K562 (cell line): ENCODE measurements around the gene GPR108. TPM values are rescaled to one million over a fixed set of nuclear protein-coding genes. Genes with fewer than 3 reads are reported as not detected.

Source experiments
- BCLAF1 ChIP-seq, 2 experiments: fragments of 450-650 bp in 1 of 2; IDR thresholded peaks; 2 replicates each; pipeline ENCODE4 v1.6.1; 2011 to 2017; ENCODE audit warnings: low read depth in 2 of 2, antibody characterized with exemption in 1 of 2, borderline replicate concordance in 1 of 2, low read length in 1 of 2, mild to moderate bottlenecking in 1 of 2, mixed read lengths in 1 of 2; ENCODE audit not compliant: control insufficient read depth in 1 of 2
- CAMTA2 ChIP-seq: fragments of 250-450 bp; sonication (Bioruptor Pico); conservative IDR thresholded peaks from 2 replicates; pipeline ENCODE4 v1.5.1; 2022
- CEBPG ChIP-seq, 3 experiments: fragments of 200-800 bp in 1 of 3; sonication (Bioruptor generic) in 1 of 3; sonication (generic) in 1 of 3; formaldehyde crosslinking in 1 of 3; IDR thresholded peaks in 2 of 3; conservative IDR thresholded peaks in 1 of 3; 2 replicates each; pipeline versions ENCODE4 v1.6.1 to v1.8.0; 2016 to 2022; ENCODE audit warnings: missing compliant biosample characterization in 2 of 3, missing genetic modification characterization in 2 of 3, mild to moderate bottlenecking in 1 of 3, missing genetic modification reagents in 1 of 3
- CTCF ChIP-seq, 3 experiments: IDR thresholded peaks in 2 of 3; conservative IDR thresholded peaks in 1 of 3; 2 replicates each; pipeline ENCODE4 v1.5.1; 2011 to 2012; ENCODE audit warnings: low read length in 3 of 3, mild to moderate bottlenecking in 3 of 3, control low read depth in 2 of 3, improper control_type of control experiment in 1 of 3, inconsistent platforms in 1 of 3, low read depth in 1 of 3, mixed read lengths in 1 of 3, moderate library complexity in 1 of 3; ENCODE audit not compliant: insufficient read depth in 2 of 3
- EGR1 ChIP-seq: fragments of 450-650 bp; conservative IDR thresholded peaks from 2 replicates; pipeline ENCODE4 v1.6.1; 2017; ENCODE audit warnings: mild to moderate bottlenecking
- ETV1 ChIP-seq: fragments of 450-650 bp; conservative IDR thresholded peaks from 2 replicates; pipeline ENCODE4 v1.6.1; 2016; ENCODE audit warnings: missing genetic modification characterization, control low read depth, low read depth, missing compliant biosample characterization
- HMGN3 ChIP-seq: IDR thresholded peaks from 2 replicates; pipeline ENCODE4 v1.6.1; 2011; ENCODE audit warnings: borderline replicate concordance, low read depth, mild to moderate bottlenecking, mixed read lengths, low read length; ENCODE audit not compliant: insufficient read length; ENCODE audit errors: extremely low read depth
- IRF2 ChIP-seq: sonication (generic); formaldehyde crosslinking; IDR thresholded peaks from 2 replicates; pipeline ENCODE4 v1.8.1; 2022; ENCODE audit warnings: mild to moderate bottlenecking, missing genetic modification reagents
- MBD2 ChIP-seq: sonication (generic); IDR thresholded peaks from 2 replicates; pipeline ENCODE4 v1.6.1; 2016; ENCODE audit warnings: low read depth, borderline replicate concordance
- MTA3 ChIP-seq: fragments of 450-650 bp; formaldehyde crosslinking; IDR thresholded peaks from 2 replicates; pipeline ENCODE4 v1.6.1; 2017; ENCODE audit warnings: mild to moderate bottlenecking, borderline replicate concordance
- NCOA1 ChIP-seq: fragments of 450-650 bp; IDR thresholded peaks from 2 replicates; pipeline ENCODE4 v1.6.1; 2016; ENCODE audit warnings: low read depth
- RBM14 ChIP-seq: fragments of 200-400 bp; formaldehyde crosslinking; IDR thresholded peaks from 2 replicates; pipeline ENCODE4 v1.6.1; 2018; ENCODE audit warnings: low read depth, mild to moderate bottlenecking, low read length, moderate library complexity, borderline replicate concordance; ENCODE audit not compliant: insufficient read depth
- RBM39 ChIP-seq: fragments of 200-400 bp; formaldehyde crosslinking; optimal IDR thresholded peaks from 2 replicates; pipeline ENCODE3; 2018; ENCODE audit warnings: low read depth, low read length
- RFX5 ChIP-seq: IDR thresholded peaks from 2 replicates; pipeline ENCODE4 v1.6.1; 2011; ENCODE audit warnings: low read depth, mild to moderate bottlenecking, improper control_type of control experiment, low read length
- ZBTB12 ChIP-seq: fragments of 250-450 bp; sonication (Bioruptor Pico); IDR thresholded peaks from 2 replicates; pipeline ENCODE4 v1.4.0; 2020
- ZBTB9 ChIP-seq: fragments of 450-650 bp; formaldehyde crosslinking; IDR thresholded peaks from 2 replicates; pipeline ENCODE4 v1.4.0; 2020; ENCODE audit warnings: mild to moderate bottlenecking, moderate library complexity
- ZFPM2 ChIP-seq: fragments of 250-450 bp; sonication (Bioruptor Pico); IDR thresholded peaks from 2 replicates; pipeline ENCODE4 v1.5.1; 2022; ENCODE audit warnings: mild to moderate bottlenecking
- ZNF224 ChIP-seq: sonication (generic); formaldehyde crosslinking; IDR thresholded peaks from 2 replicates; pipeline ENCODE4 v1.8.0; 2022; ENCODE audit warnings: mild to moderate bottlenecking, missing genetic modification reagents
- ZNF785 ChIP-seq: fragments of 250-450 bp; sonication (Bioruptor Pico); IDR thresholded peaks from 2 replicates; pipeline ENCODE4 v1.4.0; 2020; ENCODE audit warnings: mild to moderate bottlenecking
- polyA plus RNA-seq, 8 experiments: library from polyadenylated mRNA; depleted of rRNA in 4 of 8; stranded (reverse) in 5 of 8; unstranded in 3 of 8; fragments of >200 nt; fragmentation: Nextera tagmentation in 2 of 8; fragmentation: Illumina TruSeq in 1 of 8; extraction: Ambion mirVana in 2 of 8; extraction: Trizol in 1 of 8; gene quantifications; 2 replicates each; pipeline versions ENCODE4 v1.2.1 to v1.2.3, GENCODE V29; 2011 to 2014; ENCODE audit warnings: inconsistent platforms in 1 of 8, missing spikeins in 1 of 8
- total RNA-seq, 7 experiments: library from RNA; depleted of rRNA in 6 of 7; stranded (reverse); fragments of >200 nt in 6 of 7; fragmentation: Illumina TruSeq in 2 of 7; extraction: Trizol in 2 of 7; gene quantifications; 2 replicates each; pipeline versions ENCODE4 v1.2.1 to v1.2.3, GENCODE V29; 2011 to 2021; ENCODE audit warnings: low replicate concordance in 1 of 7

Gene GPR108
- total and polyA plus RNA-seq, 9 of the 15 experiments (the other 6 are each of a cell fraction or from before 2014, with no cell fraction given): 2.4 to 33.2 (median 24.4) TPM

- TF ChIP-seq BCLAF1 (IDR thresholded peaks at IDR 0.05; ENCODE audit: borderline replicate concordance in 1 of 2, control insufficient read depth in 1 of 2, low read depth in 2 of 2, low read length in 1 of 2): peak in 1 of 2 experiments; percentile 96; a peak in 2 of 4 replicates
- peak; percentile 37; the same call in 1 of the 2 replicates for TF ChIP-seq MTA3
- TF ChIP-seq ZBTB12: peak; percentile 97
- peak; percentile 37 for TF ChIP-seq ETV1 (tag)
- peak in 1 of 3 experiments; percentile 5; a peak in 1 of 6 replicates for TF ChIP-seq CTCF (IDR thresholded peaks at IDR 0.05 in 2 of 3, conservative IDR thresholded peaks at IDR 0.05 in 1 of 3; ENCODE audit: insufficient read depth in 2 of 3, low read depth in 1 of 3, low read length in 3 of 3)
- no peak for TF ChIP-seq RBM14
- TF ChIP-seq CAMTA2 (CRISPR knock-in tag): peak; percentile 64; the same call in 1 of the 2 replicates
- no peak for TF ChIP-seq IRF2
- TF ChIP-seq ZBTB9: peak; percentile 65; the same call in 1 of the 2 replicates
- peak; percentile 98 for TF ChIP-seq MBD2
- TF ChIP-seq RFX5: peak; percentile 56; the same call in 1 of the 2 replicates
- peak; percentile 84 for TF ChIP-seq CEBPG (CRISPR knock-in tag; IDR thresholded peaks at IDR 0.05)
- TF ChIP-seq CEBPG (tag; conservative IDR thresholded peaks at IDR 0.05 in 1 of 2, IDR thresholded peaks at IDR 0.05 in 1 of 2): peak; percentile 90 to 95
- TF ChIP-seq ZFPM2 (CRISPR knock-in tag): 0 out of 2 replicates have a peak, but pooled peaks have one; percentile 62
- TF ChIP-seq EGR1: no peak
- TF ChIP-seq ZNF224 (CRISPR knock-in tag): no peak
- 0 out of 2 replicates have a peak, but pooled peaks have one; percentile 50 for TF ChIP-seq NCOA1
- TF ChIP-seq RBM39: no peak
- TF ChIP-seq HMGN3: peak; percentile 94
- TF ChIP-seq ZNF785 (CRISPR knock-in tag): no peak
Measured at GRCh38 chr19:6737284-6737872, at the start of gene GPR108 (continued).
